Liver (tissue), 9 donors: ENCODE data around the gene IER2. TPM values are rescaled to one million over a fixed set of nuclear protein-coding genes. Genes with fewer than 3 reads are reported as not detected.
"Not testable (repeated sequence)": the region's sequence is repeated elsewhere in the genome, so short reads cannot be mapped to it uniquely, and the experiment has no call there.

Source experiments
- DNase-seq: peaks from one replicate; pipeline ENCODE4 v3.0.0-alpha.2; 2017; ENCODE audit warnings: low spot score
- H3K27ac ChIP-seq, 2 donors: one replicate each; pipeline ENCODE4 v1.7.0; 2013; ENCODE audit warnings: inconsistent platforms in 2 of 2, low read length in 2 of 2, control low read depth in 1 of 2, low read depth in 1 of 2, mild to moderate bottlenecking in 1 of 2
- H3K27me3 ChIP-seq, 4 donors: one replicate each; pipeline versions ENCODE4 v1.6.1 to v1.7.0; 2013; ENCODE audit warnings: low read length in 3 of 4, inconsistent platforms in 1 of 4, mild to moderate bottlenecking in 1 of 4, moderate library complexity in 1 of 4; ENCODE audit not compliant: control insufficient read depth in 4 of 4, insufficient read depth in 4 of 4
- H3K36me3 ChIP-seq, 4 donors: one replicate each; pipeline versions ENCODE4 v1.6.1 to v1.7.0; 2013; ENCODE audit warnings: low read length in 3 of 4, mild to moderate bottlenecking in 3 of 4, low read depth in 1 of 4, moderate library complexity in 1 of 4; ENCODE audit not compliant: control insufficient read depth in 4 of 4, insufficient read depth in 3 of 4
- H3K4me1 ChIP-seq, 4 donors: one replicate each; pipeline versions ENCODE4 v1.6.1 to v1.7.0; 2013; ENCODE audit warnings: low read length in 3 of 4, mild to moderate bottlenecking in 3 of 4, moderate library complexity in 1 of 4; ENCODE audit not compliant: control insufficient read depth in 4 of 4, insufficient read depth in 4 of 4
- H3K4me3 ChIP-seq, 3 donors: one replicate each; pipeline versions ENCODE4 v1.6.1 to v1.7.0; 2013; ENCODE audit warnings: low read length in 3 of 3, control low read depth in 1 of 3, low read depth in 1 of 3, mild to moderate bottlenecking in 1 of 3
- H3K9ac ChIP-seq, 2 donors: one replicate each; pipeline ENCODE4 v1.7.0; 2013; ENCODE audit warnings: low read length in 2 of 2, mild to moderate bottlenecking in 2 of 2, moderate library complexity in 2 of 2, control low read depth in 1 of 2, low read depth in 1 of 2
- H3K9me3 ChIP-seq, 4 donors: one replicate each; pipeline versions ENCODE4 v1.6.1 to v1.7.0; 2013; ENCODE audit warnings: low read length in 3 of 4; ENCODE audit not compliant: control insufficient read depth in 4 of 4
- WGBS: extraction: QIAGEN DNeasy Blood & Tissue Kit; methylation state at CpG from one replicate; pipeline ENCODE4 v1.1.7; 2013; 5-methylcytosine and 5-hydroxymethylcytosine counted together
- polyA plus RNA-seq, 2 donors: library from polyadenylated mRNA; stranded (reverse) in 1 of 2; unstranded in 1 of 2; fragments of 200-250 nt in 1 of 2; fragments of >200 nt in 1 of 2; fragmentation: Nextera tagmentation in 1 of 2; extraction: Ambion mirVana in 1 of 2; gene quantifications; one replicate each; pipeline versions ENCODE4 v1.2.1 to v1.2.3, GENCODE V29; 2013 to 2015
- total RNA-seq, 2 donors: library from RNA; depleted of rRNA; stranded (reverse); fragments of >200 nt; gene quantifications; one replicate each; pipeline ENCODE4 v1.2.3, GENCODE V29; 2014
- TF ChIP-seq, protein P1 (sequence below): IDR thresholded peaks from 2 replicates; pipeline ENCODE4 v1.6.1; 2016; ENCODE audit warnings: antibody characterized with exemption, mild to moderate bottlenecking
- donor health status: healthy.
- donor health status: healthy.
- donor health status: healthy.
- donor health status: healthy.
- donor health status: healthy.

Gene IER2
- total and polyA plus RNA-seq, 4 donors = 11.4 to 38.9 (median 21.9) TPM

DNA sequence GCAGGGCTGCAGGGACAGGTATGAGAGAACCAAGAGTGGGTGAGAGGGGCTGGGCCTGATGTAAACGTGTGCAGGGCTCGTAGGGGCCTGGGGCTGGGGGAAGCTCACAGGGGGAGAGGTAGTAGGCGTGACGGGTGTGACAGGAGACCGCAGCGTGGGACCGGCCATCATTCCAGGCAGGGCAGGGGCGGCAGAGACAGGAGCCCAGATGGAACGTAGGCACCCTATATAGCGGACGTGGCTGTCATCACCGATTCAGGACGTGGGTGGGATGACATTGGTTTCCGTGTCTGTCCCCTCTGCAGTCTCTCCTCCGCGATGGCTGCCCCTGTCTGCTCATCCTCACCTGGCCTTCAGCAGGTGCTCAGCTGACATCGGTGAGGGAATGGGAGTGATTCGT, 48.4 kb downstream of the IER2 start (continued):
- TF ChIP-seq, protein P1, sequence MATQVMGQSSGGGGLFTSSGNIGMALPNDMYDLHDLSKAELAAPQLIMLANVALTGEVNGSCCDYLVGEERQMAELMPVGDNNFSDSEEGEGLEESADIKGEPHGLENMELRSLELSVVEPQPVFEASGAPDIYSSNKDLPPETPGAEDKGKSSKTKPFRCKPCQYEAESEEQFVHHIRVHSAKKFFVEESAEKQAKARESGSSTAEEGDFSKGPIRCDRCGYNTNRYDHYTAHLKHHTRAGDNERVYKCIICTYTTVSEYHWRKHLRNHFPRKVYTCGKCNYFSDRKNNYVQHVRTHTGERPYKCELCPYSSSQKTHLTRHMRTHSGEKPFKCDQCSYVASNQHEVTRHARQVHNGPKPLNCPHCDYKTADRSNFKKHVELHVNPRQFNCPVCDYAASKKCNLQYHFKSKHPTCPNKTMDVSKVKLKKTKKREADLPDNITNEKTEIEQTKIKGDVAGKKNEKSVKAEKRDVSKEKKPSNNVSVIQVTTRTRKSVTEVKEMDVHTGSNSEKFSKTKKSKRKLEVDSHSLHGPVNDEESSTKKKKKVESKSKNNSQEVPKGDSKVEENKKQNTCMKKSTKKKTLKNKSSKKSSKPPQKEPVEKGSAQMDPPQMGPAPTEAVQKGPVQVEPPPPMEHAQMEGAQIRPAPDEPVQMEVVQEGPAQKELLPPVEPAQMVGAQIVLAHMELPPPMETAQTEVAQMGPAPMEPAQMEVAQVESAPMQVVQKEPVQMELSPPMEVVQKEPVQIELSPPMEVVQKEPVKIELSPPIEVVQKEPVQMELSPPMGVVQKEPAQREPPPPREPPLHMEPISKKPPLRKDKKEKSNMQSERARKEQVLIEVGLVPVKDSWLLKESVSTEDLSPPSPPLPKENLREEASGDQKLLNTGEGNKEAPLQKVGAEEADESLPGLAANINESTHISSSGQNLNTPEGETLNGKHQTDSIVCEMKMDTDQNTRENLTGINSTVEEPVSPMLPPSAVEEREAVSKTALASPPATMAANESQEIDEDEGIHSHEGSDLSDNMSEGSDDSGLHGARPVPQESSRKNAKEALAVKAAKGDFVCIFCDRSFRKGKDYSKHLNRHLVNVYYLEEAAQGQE = no peak

GRCh38 chr19:13202112-13202511, 51.9 kb downstream of the IER2 start:
- H3K9me3 ChIP-seq, H3K4me1 ChIP-seq, H3K9ac ChIP-seq, H3K4me3 ChIP-seq, H3K27me3 ChIP-seq, H3K36me3 ChIP-seq, H3K27ac ChIP-seq, DNase-seq: not testable (repeated sequence)
- WGBS = 97% methylated on average over 7 of the region's 7 CpGs

Other genes starting within 250 kb of the IER2 start
- under 1 TPM in 1 of 2 donors, not detected in 1; 0.42 TPM for gene SYCE2, start 231.1 kb upstream of the IER2 start, total RNA-seq
- under 1 TPM; 0.07 to 0.43 TPM for gene SYCE2, start 231.1 kb upstream of the IER2 start, polyA plus RNA-seq
- 10 to 100 TPM; 29.8 to 34.0 TPM for gene FARSA, start 216.7 kb upstream of the IER2 start, total RNA-seq
- gene FARSA, start 216.7 kb upstream of the IER2 start, polyA plus RNA-seq = 10 to 100 TPM; 34.7 to 50.1 TPM
- gene CALR, start 211.8 kb upstream of the IER2 start, total RNA-seq = 1,000 to 10,000 TPM in 1 of 2 donors, 100 to 1,000 TPM in 1; 618 to 1,316 TPM
- gene CALR, start 211.8 kb upstream of the IER2 start, polyA plus RNA-seq = 1,000 to 10,000 TPM in 1 of 2 donors, 100 to 1,000 TPM in 1; 913 to 1,228 TPM
- 100 to 1,000 TPM in 1 of 2 donors, 10 to 100 TPM in 1; 42.9 to 112 TPM for gene RAD23A, start 204.5 kb upstream of the IER2 start, total RNA-seq
- gene RAD23A, start 204.5 kb upstream of the IER2 start, polyA plus RNA-seq = 10 to 100 TPM; 45.0 to 88.6 TPM
- gene GADD45GIP1, start 193.2 kb upstream of the IER2 start, total RNA-seq = 10 to 100 TPM in 1 of 2 donors, 1 to 10 TPM in 1; 8.4 to 22.1 TPM
- 10 to 100 TPM; 23.6 to 54.2 TPM for gene GADD45GIP1, start 193.2 kb upstream of the IER2 start, polyA plus RNA-seq
- gene DAND5, start 180.8 kb upstream of the IER2 start, total RNA-seq = under 1 TPM in 1 of 2 donors, not detected in 1; 0.23 TPM
- not detected for gene DAND5, start 180.8 kb upstream of the IER2 start, polyA plus RNA-seq
- 10 to 100 TPM; 10.3 to 18.4 TPM for gene NFIX, start 154.9 kb upstream of the IER2 start, total RNA-seq
- 10 to 100 TPM in 1 of 2 donors, 1 to 10 TPM in 1; 3.3 to 14.8 TPM for gene NFIX, start 154.9 kb upstream of the IER2 start, polyA plus RNA-seq
- 10 to 100 TPM in 1 of 2 donors, 1 to 10 TPM in 1; 2.0 to 69.7 TPM for gene LYL1, start 47.6 kb upstream of the IER2 start, total RNA-seq
- 1 to 10 TPM in 1 of 2 donors, under 1 TPM in 1; 0.35 to 2.6 TPM for gene LYL1, start 47.6 kb upstream of the IER2 start, polyA plus RNA-seq
- 10 to 100 TPM in 1 of 2 donors, 1 to 10 TPM in 1; 8.3 to 15.6 TPM for gene TRMT1, start 33.7 kb upstream of the IER2 start, total RNA-seq
- gene TRMT1, start 33.7 kb upstream of the IER2 start, polyA plus RNA-seq = 10 to 100 TPM in 1 of 2 donors, 1 to 10 TPM in 1; 9.8 to 13.7 TPM
- gene NACC1, start 32.1 kb upstream of the IER2 start, total RNA-seq = 10 to 100 TPM; 16.7 to 18.7 TPM
- 10 to 100 TPM in 1 of 2 donors, under 1 TPM in 1; 0.86 to 24.7 TPM for gene NACC1, start 32.1 kb upstream of the IER2 start, polyA plus RNA-seq
- gene STX10, start within 50 bp of the IER2 start, total RNA-seq = 10 to 100 TPM; 15.7 to 23.3 TPM
- gene STX10, start within 50 bp of the IER2 start, polyA plus RNA-seq = 10 to 100 TPM; 19.2 to 32.7 TPM